Fibroblast of lung (primary cell): ENCODE measurements around the gene CITED2. TPM values are rescaled to one million over a fixed set of nuclear protein-coding genes. Genes with fewer than 3 reads are reported as not detected.
A peak's percentile ranks its signal among the peaks of the same experiment; 100 is the strongest.

ENCODE experiments used
- DNase-seq, 2 donors: peaks; one replicate each; pipeline versions ENCODE4 v3.0.0 to v3.0.0-alpha.2; 2010; ENCODE audit warnings: low read depth in 2 of 2
- H2AFZ ChIP-seq: 2 replicates; pipeline ENCODE4 v1.5.1; 2012; ENCODE audit warnings: low read length, control low read depth, inconsistent platforms
- H3K27ac ChIP-seq: 2 replicates; pipeline ENCODE4 v1.5.1; 2011; ENCODE audit warnings: low read length, control low read depth; ENCODE audit not compliant: insufficient read depth
- H3K27me3 ChIP-seq: 2 replicates; pipeline ENCODE4 v1.5.1; 2011; ENCODE audit warnings: mild to moderate bottlenecking, low read length; ENCODE audit not compliant: control insufficient read depth, insufficient read depth
- H3K36me3 ChIP-seq: 2 replicates; pipeline ENCODE4 v1.5.1; 2011; ENCODE audit warnings: low read length; ENCODE audit not compliant: control insufficient read depth, insufficient read depth
- H3K4me1 ChIP-seq: 2 replicates; pipeline ENCODE4 v1.5.1; 2011; ENCODE audit warnings: low read length; ENCODE audit not compliant: control insufficient read depth, insufficient read depth; ENCODE audit errors: extremely low read depth
- H3K4me2 ChIP-seq: 2 replicates; pipeline ENCODE4 v1.5.1; 2011; ENCODE audit warnings: low read length, control low read depth; ENCODE audit not compliant: insufficient read depth; ENCODE audit errors: extremely low read depth
- H3K4me3 ChIP-seq, 4 experiments: fragments of 200-600 bp in 1 of 4; sonication (generic) in 1 of 4; replicated peaks in 1 of 4; 2 replicates each; pipeline ENCODE4 v1.5.1; 2011 to 2016; ENCODE audit warnings: low read length in 4 of 4, low read depth in 3 of 4, mild to moderate bottlenecking in 3 of 4, control low read depth in 2 of 4, inconsistent platforms in 1 of 4, mixed read lengths in 1 of 4; ENCODE audit not compliant: insufficient read depth in 1 of 4; ENCODE audit errors: control extremely low read depth in 1 of 4
- H3K79me2 ChIP-seq: 2 replicates; pipeline ENCODE4 v1.5.1; 2012; ENCODE audit warnings: mild to moderate bottlenecking, low read length, inconsistent platforms; ENCODE audit not compliant: control insufficient read depth, insufficient read depth
- H3K9ac ChIP-seq: 2 replicates; pipeline ENCODE4 v1.5.1; 2011; ENCODE audit warnings: mild to moderate bottlenecking, low read length, control low read depth; ENCODE audit not compliant: insufficient read depth
- H3K9me3 ChIP-seq: 2 replicates; pipeline ENCODE4 v1.5.1; 2012; ENCODE audit warnings: low read depth, low read length; ENCODE audit not compliant: control insufficient read depth, insufficient read depth
- H4K20me1 ChIP-seq: 2 replicates; pipeline ENCODE4 v1.5.1; 2011; ENCODE audit warnings: low read length; ENCODE audit not compliant: control insufficient read depth, insufficient read depth; ENCODE audit errors: extremely low read depth
- CTCF ChIP-seq, 2 donors: IDR thresholded peaks in 1 of 2; conservative IDR thresholded peaks in 1 of 2; 1 replicate in 1 of 2; 2 replicates in 1 of 2; pipeline ENCODE4 v1.5.1; 2011 to 2012; ENCODE audit warnings: low read length in 2 of 2, control low read depth in 1 of 2, inconsistent platforms in 1 of 2, low read depth in 1 of 2, mild to moderate bottlenecking in 1 of 2
- EZH2 ChIP-seq: IDR thresholded peaks from 2 replicates; pipeline ENCODE4 v1.5.1; 2012; ENCODE audit warnings: low read length, control low read depth, mild to moderate bottlenecking; ENCODE audit errors: missing control alignments
- polyA plus RNA-seq, 2 donors: library from polyadenylated mRNA; depleted of rRNA in 1 of 2; stranded (reverse) in 1 of 2; unstranded in 1 of 2; fragments of >200 nt; gene quantifications; 2 replicates each; pipeline ENCODE4 v1.2.1, GENCODE V29; 2011 to 2012; ENCODE audit warnings: missing spikeins in 1 of 2
- total RNA-seq: library from RNA; depleted of rRNA; stranded (reverse); fragments of >200 nt; gene quantifications from 2 replicates; pipeline ENCODE4 v1.2.1, GENCODE V29; 2014

CITED2 gene
- total and polyA plus RNA-seq, 2 donors (not counting 1 experiment from before 2014, with no cell fraction given) = 139 to 370 TPM

GRCh38 chr6:139371421-139372203 is 2.8 kb downstream of the CITED2 start:
- Histone ChIP-seq H3K9me3 (no peaks in the 10 kb centered on the region), H3K9ac (peak overlapping the region; percentile 94), H3K4me3 (peak overlapping the region; percentile 66 to 99 (median 88)), H3K4me2 (peak overlapping the region; percentile 82), H3K36me3 (peaks cover 13% of the 10 kb centered on the region), H3K4me1 (no peaks in the 10 kb centered on the region), H2AFZ (no peak overlapping the region), H3K79me2 (peaks cover 35% of the 10 kb centered on the region), H3K27ac (peak overlapping the region; percentile 60), H4K20me1 (peaks cover 3% of the 10 kb centered on the region), H3K27me3 (no peaks in the 10 kb centered on the region)
- TF ChIP-seq CTCF (conservative IDR thresholded peaks at IDR 0.05 in 1 of 2, IDR thresholded peaks at IDR 0.05 in 1 of 2; ENCODE audit: low read depth in 1 of 2, low read length in 2 of 2) (no peak), EZH2 (no peak)
- DNase-seq = peak; percentile 14 to 22

- H3K9ac ChIP-seq = no peak overlapping the region
- no peaks in the 10 kb centered on the region for H3K4me1 ChIP-seq
- peaks cover 3% of the 10 kb centered on the region for H4K20me1 ChIP-seq
- peak overlapping the region; percentile 66 to 99 (median 88) for H3K4me3 ChIP-seq
- peak overlapping the region; percentile 60 for H3K27ac ChIP-seq
- H3K9me3 ChIP-seq = no peaks in the 10 kb centered on the region
- no peak overlapping the region for H2AFZ ChIP-seq
- peak overlapping the region; percentile 82 for H3K4me2 ChIP-seq
- peak in 1 of 2 donors; percentile 7 for DNase-seq
- no peak for TF ChIP-seq EZH2
- no peak for TF ChIP-seq CTCF (conservative IDR thresholded peaks at IDR 0.05 in 1 of 2, IDR thresholded peaks at IDR 0.05 in 1 of 2; ENCODE audit: low read depth in 1 of 2, low read length in 2 of 2)
- H3K36me3 ChIP-seq = peaks cover 13% of the 10 kb centered on the region
- peaks cover 35% of the 10 kb centered on the region for H3K79me2 ChIP-seq
- no peaks in the 10 kb centered on the region for H3K27me3 ChIP-seq
Measured at GRCh38 chr6:139370999-139371345, 3.5 kb downstream of the CITED2 start.

GRCh38 chr6:139370283-139370998 is 4.0 kb downstream of the CITED2 start:
- H3K36me3 ChIP-seq = peaks cover 13% of the 10 kb centered on the region
- TF ChIP-seq EZH2 = no peak
- no peak for TF ChIP-seq CTCF (conservative IDR thresholded peaks at IDR 0.05 in 1 of 2, IDR thresholded peaks at IDR 0.05 in 1 of 2; ENCODE audit: low read depth in 1 of 2, low read length in 2 of 2)
- no peak overlapping the region for H3K9ac ChIP-seq
- H3K4me1 ChIP-seq = no peaks in the 10 kb centered on the region
- H3K27ac ChIP-seq = peak overlapping the region; percentile 30
- DNase-seq = peak; percentile 79 to 83
- peaks cover 35% of the 10 kb centered on the region for H3K79me2 ChIP-seq
- H3K4me3 ChIP-seq = peak overlapping the region; percentile 66 to 99 (median 88)
- H3K9me3 ChIP-seq = no peaks in the 10 kb centered on the region
- H4K20me1 ChIP-seq = peaks cover 3% of the 10 kb centered on the region
- no peak overlapping the region for H2AFZ ChIP-seq
- no peaks in the 10 kb centered on the region for H3K27me3 ChIP-seq
- H3K4me2 ChIP-seq = no peak overlapping the region
